NB4 (cell line): Measurements from ENCODE around the gene SPECC1L.

Experiments used
- DNase-seq: peaks from one replicate; pipeline ENCODE4 v3.0.0; 2010; ENCODE audit warnings: low read depth
- H3K4me3 ChIP-seq: one replicate; pipeline ENCODE4 v1.5.1; 2011; ENCODE audit warnings: mild to moderate bottlenecking, low read depth, low read length, moderate library complexity
- MYC ChIP-seq: IDR thresholded peaks from 2 replicates; pipeline ENCODE4 v1.6.1; 2011; ENCODE audit warnings: low read depth, low read length
- POLR2A ChIP-seq: IDR thresholded peaks from 2 replicates; pipeline ENCODE4 v1.6.1; 2011; ENCODE audit warnings: mild to moderate bottlenecking; ENCODE audit not compliant: insufficient read length; ENCODE audit errors: extremely low read depth
- TF ChIP-seq, protein P1 (sequence below): IDR thresholded peaks from 2 replicates; pipeline ENCODE4 v1.6.1; 2011; ENCODE audit warnings: low read depth, low read length
- TF ChIP-seq, protein P2 (sequence below): IDR thresholded peaks from one replicate; pipeline ENCODE4 v1.5.1; 2012; ENCODE audit warnings: low read depth, low read length

SPECC1L gene, protein sequence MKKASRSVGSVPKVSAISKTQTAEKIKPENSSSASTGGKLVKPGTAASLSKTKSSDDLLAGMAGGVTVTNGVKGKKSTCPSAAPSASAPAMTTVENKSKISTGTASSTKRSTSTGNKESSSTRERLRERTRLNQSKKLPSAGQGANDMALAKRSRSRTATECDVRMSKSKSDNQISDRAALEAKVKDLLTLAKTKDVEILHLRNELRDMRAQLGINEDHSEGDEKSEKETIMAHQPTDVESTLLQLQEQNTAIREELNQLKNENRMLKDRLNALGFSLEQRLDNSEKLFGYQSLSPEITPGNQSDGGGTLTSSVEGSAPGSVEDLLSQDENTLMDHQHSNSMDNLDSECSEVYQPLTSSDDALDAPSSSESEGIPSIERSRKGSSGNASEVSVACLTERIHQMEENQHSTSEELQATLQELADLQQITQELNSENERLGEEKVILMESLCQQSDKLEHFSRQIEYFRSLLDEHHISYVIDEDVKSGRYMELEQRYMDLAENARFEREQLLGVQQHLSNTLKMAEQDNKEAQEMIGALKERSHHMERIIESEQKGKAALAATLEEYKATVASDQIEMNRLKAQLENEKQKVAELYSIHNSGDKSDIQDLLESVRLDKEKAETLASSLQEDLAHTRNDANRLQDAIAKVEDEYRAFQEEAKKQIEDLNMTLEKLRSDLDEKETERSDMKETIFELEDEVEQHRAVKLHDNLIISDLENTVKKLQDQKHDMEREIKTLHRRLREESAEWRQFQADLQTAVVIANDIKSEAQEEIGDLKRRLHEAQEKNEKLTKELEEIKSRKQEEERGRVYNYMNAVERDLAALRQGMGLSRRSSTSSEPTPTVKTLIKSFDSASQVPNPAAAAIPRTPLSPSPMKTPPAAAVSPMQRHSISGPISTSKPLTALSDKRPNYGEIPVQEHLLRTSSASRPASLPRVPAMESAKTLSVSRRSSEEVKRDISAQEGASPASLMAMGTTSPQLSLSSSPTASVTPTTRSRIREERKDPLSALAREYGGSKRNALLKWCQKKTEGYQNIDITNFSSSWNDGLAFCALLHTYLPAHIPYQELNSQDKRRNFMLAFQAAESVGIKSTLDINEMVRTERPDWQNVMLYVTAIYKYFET

DNA sequence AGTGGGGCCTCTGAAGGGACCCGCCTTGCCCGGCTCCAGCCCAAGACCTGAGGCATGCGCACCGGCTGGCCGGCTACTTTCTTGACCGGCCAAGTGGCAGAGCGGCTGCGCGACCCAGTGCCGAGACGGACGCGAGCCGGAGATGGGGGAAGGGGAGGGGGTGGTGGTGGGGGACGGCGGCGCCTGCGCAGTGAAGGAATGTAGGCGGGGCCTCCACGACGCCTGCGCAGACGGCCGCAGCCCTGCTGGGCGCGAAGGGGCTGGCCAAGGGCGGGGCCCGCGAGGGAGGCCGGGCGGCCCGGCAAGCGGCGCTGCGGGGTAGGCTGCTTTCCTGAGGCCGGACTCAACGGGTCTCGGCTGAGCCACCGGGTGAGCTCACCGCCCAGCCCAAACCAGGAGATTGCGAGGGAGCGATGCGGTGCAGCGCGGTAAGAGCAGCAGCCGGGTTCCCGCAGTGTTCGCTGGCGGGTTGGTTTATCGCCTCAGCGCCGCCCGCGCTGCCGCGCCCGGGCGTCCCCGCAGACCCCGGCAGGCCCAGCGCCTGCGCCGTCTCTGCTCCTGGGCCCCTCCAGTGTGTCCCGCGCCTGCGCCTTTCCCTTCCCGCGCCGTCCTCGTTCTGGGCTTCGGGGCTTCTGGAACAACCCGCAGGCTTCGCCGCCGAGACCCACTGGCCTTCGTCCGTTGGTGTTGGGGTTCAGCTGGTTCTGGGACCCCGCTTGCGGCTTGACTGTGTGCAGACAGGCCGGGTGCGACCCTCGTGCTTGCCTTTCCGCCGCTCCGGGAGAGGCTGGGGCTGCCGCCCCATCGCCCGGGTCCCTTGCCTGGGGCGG lies at the start of gene SPECC1L:
SPECC1L (plus strand) TSS at position 276 of the 830 bp plus-strand sequence. CDS start 31,401 bp downstream, outside the sequence.
- TF ChIP-seq, protein P1, sequence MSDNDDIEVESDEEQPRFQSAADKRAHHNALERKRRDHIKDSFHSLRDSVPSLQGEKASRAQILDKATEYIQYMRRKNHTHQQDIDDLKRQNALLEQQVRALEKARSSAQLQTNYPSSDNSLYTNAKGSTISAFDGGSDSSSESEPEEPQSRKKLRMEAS = peak; percentile 34
- TF ChIP-seq POLR2A = peak; percentile 92
- TF ChIP-seq, protein P2, sequence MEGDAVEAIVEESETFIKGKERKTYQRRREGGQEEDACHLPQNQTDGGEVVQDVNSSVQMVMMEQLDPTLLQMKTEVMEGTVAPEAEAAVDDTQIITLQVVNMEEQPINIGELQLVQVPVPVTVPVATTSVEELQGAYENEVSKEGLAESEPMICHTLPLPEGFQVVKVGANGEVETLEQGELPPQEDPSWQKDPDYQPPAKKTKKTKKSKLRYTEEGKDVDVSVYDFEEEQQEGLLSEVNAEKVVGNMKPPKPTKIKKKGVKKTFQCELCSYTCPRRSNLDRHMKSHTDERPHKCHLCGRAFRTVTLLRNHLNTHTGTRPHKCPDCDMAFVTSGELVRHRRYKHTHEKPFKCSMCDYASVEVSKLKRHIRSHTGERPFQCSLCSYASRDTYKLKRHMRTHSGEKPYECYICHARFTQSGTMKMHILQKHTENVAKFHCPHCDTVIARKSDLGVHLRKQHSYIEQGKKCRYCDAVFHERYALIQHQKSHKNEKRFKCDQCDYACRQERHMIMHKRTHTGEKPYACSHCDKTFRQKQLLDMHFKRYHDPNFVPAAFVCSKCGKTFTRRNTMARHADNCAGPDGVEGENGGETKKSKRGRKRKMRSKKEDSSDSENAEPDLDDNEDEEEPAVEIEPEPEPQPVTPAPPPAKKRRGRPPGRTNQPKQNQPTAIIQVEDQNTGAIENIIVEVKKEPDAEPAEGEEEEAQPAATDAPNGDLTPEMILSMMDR = no peak
- peak within 1 kb of the TSS; percentile 93 for H3K4me3 ChIP-seq
- peak; percentile 91 for DNase-seq

DNA sequence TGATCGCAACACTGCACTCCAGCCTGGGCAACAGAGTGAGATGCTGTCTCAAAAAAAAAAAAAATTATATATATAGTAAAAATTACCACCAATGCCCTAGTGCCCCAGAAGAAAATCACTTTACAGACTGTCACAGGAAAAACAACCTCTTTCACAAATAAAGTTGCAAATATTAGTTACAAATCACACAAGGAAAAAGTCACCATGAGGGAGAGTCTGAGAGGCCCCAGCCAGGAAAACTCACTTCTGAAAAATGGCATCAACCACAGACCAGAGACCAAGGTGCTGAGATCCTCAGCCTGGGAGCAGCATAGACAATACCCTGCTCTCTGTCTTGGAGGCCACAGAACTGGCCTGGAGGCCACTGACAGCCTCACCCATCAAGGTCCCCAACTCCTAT lies 46.2 kb upstream of the SPECC1L start:
- no peak overlapping the region for H3K4me3 ChIP-seq
- DNase-seq = no peak
- TF ChIP-seq MYC (no peak), POLR2A (no peak)
- TF ChIP-seq, protein P2 = no peak
- TF ChIP-seq, protein P1 = no peak

DNA sequence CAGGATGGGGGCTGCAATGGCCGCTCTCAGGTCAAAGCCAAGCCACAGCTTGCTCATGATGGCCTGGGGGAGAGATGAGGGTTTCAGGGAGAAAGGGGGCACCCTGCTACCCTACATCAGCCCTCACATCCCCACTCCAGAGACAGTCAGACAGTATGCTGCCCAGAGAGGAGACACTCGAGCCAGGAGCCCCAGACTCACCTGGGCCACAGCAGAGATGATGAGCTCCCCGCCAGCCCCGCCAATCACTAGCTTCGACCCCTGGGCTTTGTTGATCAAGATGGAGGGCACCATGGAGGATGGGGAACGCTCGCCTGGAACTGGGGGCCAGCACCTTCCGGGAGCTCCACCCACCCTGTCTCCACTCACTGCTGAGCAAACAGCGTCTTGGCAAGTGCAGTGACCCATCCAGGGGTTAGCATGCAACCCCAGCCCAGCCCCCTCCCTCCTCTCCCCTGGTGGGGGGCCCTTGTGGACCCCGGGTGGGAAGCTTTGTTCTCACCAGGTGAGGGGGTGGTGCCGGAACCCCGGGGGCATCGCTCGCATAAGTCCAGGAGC lies 45.5 kb upstream of the SPECC1L start:
- no peak for DNase-seq
- H3K4me3 ChIP-seq = no peak overlapping the region
- TF ChIP-seq POLR2A (no peak), MYC (no peak)
- TF ChIP-seq, protein P2 = no peak
- TF ChIP-seq, protein P1 = no peak

DNA sequence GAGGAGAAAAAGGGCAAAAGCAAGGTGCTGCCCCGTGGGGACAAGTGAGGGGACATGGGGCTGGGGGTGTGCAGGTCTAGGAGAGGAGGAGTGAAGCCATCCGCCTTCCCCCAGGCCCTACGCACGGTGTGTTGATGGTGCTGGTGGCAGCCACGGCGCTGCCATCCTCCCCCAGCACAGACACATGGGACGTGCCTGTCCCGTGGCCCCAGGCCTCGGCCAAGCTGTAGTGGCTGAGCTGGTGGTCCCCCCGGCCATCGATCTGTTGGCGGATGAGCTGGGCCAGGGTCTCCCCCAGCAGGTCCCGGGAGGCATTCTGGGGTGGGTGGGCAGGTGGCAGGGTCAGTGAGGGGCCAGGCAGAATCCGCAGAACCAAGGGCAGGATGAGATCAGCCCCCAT lies 44.7 kb upstream of the SPECC1L start:
- H3K4me3 ChIP-seq = no peak overlapping the region
- DNase-seq = no peak
- TF ChIP-seq, protein P2 = no peak
- TF ChIP-seq, protein P1 = no peak
- TF ChIP-seq POLR2A (no peak), MYC (no peak)
